DOHH2 (cell line): ENCODE results near the gene SUFU.

Experiments
- H3F3A ChIP-seq: fragments of 200-600 bp; sonication (generic), shearing (Covaris generic); 2 replicates; pipeline ENCODE4 v1.6.0; 2016; ENCODE audit warnings: antibody characterized with exemption, mild to moderate bottlenecking; ENCODE audit not compliant: control insufficient read depth, insufficient read depth
- H3K27ac ChIP-seq: fragments of 200-600 bp; sonication (generic); 2 replicates; pipeline ENCODE4 v1.5.1; 2014; ENCODE audit warnings: low read depth, mild to moderate bottlenecking, low read length, moderate library complexity
- H3K27me3 ChIP-seq: fragments of 200-600 bp; sonication (generic); 2 replicates; pipeline ENCODE4 v1.6.1; 2014; ENCODE audit warnings: mild to moderate bottlenecking, low read length, mixed read lengths; ENCODE audit not compliant: control insufficient read depth
- H3K36me3 ChIP-seq: fragments of 200-600 bp; sonication (generic); 2 replicates; pipeline ENCODE4 v1.6.1; 2014; ENCODE audit warnings: mild to moderate bottlenecking, low read length, moderate library complexity, mixed read lengths; ENCODE audit not compliant: control insufficient read depth
- H3K4me1 ChIP-seq: fragments of 200-600 bp; sonication (generic); 2 replicates; pipeline ENCODE4 v1.6.1; 2014; ENCODE audit warnings: mild to moderate bottlenecking, low read length, mixed read lengths; ENCODE audit not compliant: control insufficient read depth
- H3K4me2 ChIP-seq: fragments of 200-600 bp; sonication (generic); 2 replicates; pipeline ENCODE4 v1.6.0; 2014; ENCODE audit warnings: mild to moderate bottlenecking, low read length, moderate library complexity
- H3K4me3 ChIP-seq: fragments of 200-600 bp; sonication (generic); 2 replicates; pipeline ENCODE4 v1.5.1; 2014; ENCODE audit warnings: mild to moderate bottlenecking, low read length, mixed read lengths
- H3K79me2 ChIP-seq: fragments of 200-600 bp; sonication (generic); 2 replicates; pipeline ENCODE4 v1.6.1; 2014; ENCODE audit warnings: mild to moderate bottlenecking, low read length, mixed read lengths; ENCODE audit not compliant: control insufficient read depth
- H3K9me2 ChIP-seq: fragments of 200-600 bp; sonication (generic); replicated peaks from 2 replicates; pipeline ENCODE4 v1.6.1; 2014; ENCODE audit warnings: mild to moderate bottlenecking, low read length, mixed read lengths; ENCODE audit not compliant: control insufficient read depth
- H3K9me3 ChIP-seq: fragments of 200-600 bp; sonication (generic); 2 replicates; pipeline ENCODE4 v1.6.1; 2014; ENCODE audit warnings: antibody characterized with exemption, low read length, mixed read lengths; ENCODE audit not compliant: control insufficient read depth, insufficient read depth
- H4K20me1 ChIP-seq: fragments of 200-600 bp; sonication (generic); 2 replicates; pipeline ENCODE4 v1.6.0; 2014; ENCODE audit warnings: low read depth, mild to moderate bottlenecking, antibody characterized with exemption, low read length, moderate library complexity; ENCODE audit not compliant: control insufficient read depth, insufficient read depth
- EZH2phosphoT487 ChIP-seq: fragments of 200-600 bp; sonication (generic); IDR thresholded peaks from 2 replicates; pipeline ENCODE4 v1.6.1; 2017; ENCODE audit warnings: borderline replicate concordance, mild to moderate bottlenecking, antibody characterized with exemption, low read length, moderate library complexity, mixed read lengths
- TF ChIP-seq, protein P1 (sequence below): fragments of 200-600 bp; sonication (generic); IDR thresholded peaks from one replicate; pipeline ENCODE4 v1.5.1; 2014; ENCODE audit warnings: antibody characterized with exemption, mild to moderate bottlenecking, low read depth, low read length; ENCODE audit not compliant: poor library complexity, severe bottlenecking

The SUFU gene

DNA sequence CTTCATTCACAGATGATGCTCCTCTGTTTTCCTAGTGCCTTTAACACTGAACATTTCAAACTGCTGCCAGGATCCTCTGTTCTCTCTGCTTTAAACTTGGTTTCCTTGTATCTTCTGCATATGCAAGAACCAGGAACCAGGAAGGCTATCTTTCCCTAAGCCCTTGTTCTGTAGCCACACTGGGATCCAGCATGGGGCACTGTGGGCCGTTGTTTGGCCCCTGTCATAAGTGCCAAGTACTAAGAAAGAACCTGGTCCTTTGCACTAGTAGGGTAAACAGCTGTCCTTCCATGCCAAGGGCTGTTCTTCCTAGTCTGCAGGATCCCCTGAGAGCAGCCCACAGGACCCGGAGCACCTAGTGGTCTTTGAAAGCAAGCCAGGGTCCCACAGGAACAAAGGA lies 91.5 kb downstream of the SUFU start:
- Histone ChIP-seq H3K27ac (no peak overlapping the region), H3K4me1 (peaks cover 6% of the 10 kb centered on the region; the same call in 1 of the 2 replicates), H3F3A (no peaks in the 10 kb centered on the region), H3K36me3 (no peaks in the 10 kb centered on the region), H3K4me2 (no peak overlapping the region), H3K27me3 (no peaks in the 10 kb centered on the region), H4K20me1 (no peaks in the 10 kb centered on the region), H3K79me2 (no peaks in the 10 kb centered on the region), H3K9me3 (no peaks in the 10 kb centered on the region), H3K4me3 (no peak overlapping the region), H3K9me2 (no peaks in the 10 kb centered on the region)
- TF ChIP-seq EZH2phosphoT487, result no peak
- TF ChIP-seq, protein P1, sequence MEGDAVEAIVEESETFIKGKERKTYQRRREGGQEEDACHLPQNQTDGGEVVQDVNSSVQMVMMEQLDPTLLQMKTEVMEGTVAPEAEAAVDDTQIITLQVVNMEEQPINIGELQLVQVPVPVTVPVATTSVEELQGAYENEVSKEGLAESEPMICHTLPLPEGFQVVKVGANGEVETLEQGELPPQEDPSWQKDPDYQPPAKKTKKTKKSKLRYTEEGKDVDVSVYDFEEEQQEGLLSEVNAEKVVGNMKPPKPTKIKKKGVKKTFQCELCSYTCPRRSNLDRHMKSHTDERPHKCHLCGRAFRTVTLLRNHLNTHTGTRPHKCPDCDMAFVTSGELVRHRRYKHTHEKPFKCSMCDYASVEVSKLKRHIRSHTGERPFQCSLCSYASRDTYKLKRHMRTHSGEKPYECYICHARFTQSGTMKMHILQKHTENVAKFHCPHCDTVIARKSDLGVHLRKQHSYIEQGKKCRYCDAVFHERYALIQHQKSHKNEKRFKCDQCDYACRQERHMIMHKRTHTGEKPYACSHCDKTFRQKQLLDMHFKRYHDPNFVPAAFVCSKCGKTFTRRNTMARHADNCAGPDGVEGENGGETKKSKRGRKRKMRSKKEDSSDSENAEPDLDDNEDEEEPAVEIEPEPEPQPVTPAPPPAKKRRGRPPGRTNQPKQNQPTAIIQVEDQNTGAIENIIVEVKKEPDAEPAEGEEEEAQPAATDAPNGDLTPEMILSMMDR, result no peak

DNA sequence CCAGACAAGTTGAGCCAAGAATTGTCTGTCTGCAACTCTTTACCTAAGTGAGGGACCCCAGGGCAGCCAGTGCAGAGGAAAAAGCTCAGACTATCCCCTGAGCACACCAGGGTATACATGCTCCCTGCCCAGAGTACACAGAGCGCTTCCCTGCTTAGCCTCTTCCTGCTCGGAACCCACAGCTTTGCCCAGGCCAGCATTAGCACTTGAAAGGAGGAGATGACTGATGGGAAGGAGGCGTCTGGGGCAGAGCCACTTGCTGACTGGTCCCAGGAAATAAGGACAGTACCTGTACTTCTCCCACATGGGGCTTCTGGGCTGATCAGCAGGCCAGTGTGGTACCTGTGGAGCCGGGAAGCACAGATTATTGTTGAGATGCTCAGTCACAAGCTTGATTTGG lies 92.1 kb downstream of the SUFU start:
- Histone ChIP-seq H3K27ac (no peak overlapping the region), H3K9me3 (no peaks in the 10 kb centered on the region)

DNA sequence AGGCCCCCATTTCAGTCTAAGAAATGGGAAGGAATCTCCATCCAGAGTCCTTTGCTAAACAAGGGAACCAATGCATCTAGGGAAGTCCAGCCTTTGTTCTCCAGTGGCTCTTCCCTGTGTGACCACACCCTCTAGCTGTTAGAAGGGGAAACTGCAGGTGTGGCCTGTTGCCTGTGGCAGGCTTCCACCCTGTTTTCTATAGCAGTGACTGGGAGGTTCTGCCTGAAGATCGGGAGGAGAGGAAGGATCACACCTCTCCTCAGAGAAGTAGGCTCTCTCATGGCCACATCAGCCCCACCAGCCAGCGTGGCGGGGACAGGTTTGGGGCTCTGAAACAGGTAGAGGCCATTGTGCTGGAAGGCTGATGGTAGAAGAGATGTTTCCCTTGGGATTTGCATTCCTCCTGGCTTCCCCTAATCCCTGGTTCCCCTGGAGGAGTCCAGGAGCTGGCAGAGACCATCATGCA lies 92.8 kb downstream of the SUFU start:
- Histone ChIP-seq H4K20me1 (no peaks in the 10 kb centered on the region), H3K4me1 (peaks cover 6% of the 10 kb centered on the region; the same call in 1 of the 2 replicates)

More for the DNA sequence above, 92.1 kb downstream of the SUFU start:
- H3K4me1 ChIP-seq, result peaks cover 6% of the 10 kb centered on the region; the same call in 1 of the 2 replicates
- H3K27me3 ChIP-seq, result no peaks in the 10 kb centered on the region
- H3F3A ChIP-seq, result no peaks in the 10 kb centered on the region
- H3K36me3 ChIP-seq, result no peaks in the 10 kb centered on the region
- H3K79me2 ChIP-seq, result no peaks in the 10 kb centered on the region
- H4K20me1 ChIP-seq, result no peaks in the 10 kb centered on the region
- H3K9me2 ChIP-seq, result no peaks in the 10 kb centered on the region
- H3K4me2 ChIP-seq, result no peak overlapping the region
- no peak overlapping the region for H3K4me3 ChIP-seq
- TF ChIP-seq, protein P1, result no peak
- no peak for TF ChIP-seq EZH2phosphoT487

More for the DNA sequence above, 92.8 kb downstream of the SUFU start:
- Histone ChIP-seq H3K36me3 (no peaks in the 10 kb centered on the region), H3F3A (no peaks in the 10 kb centered on the region), H3K4me2 (no peak overlapping the region), H3K9me3 (no peaks in the 10 kb centered on the region), H3K9me2 (no peaks in the 10 kb centered on the region), H3K27ac (no peak overlapping the region), H3K4me3 (no peak overlapping the region), H3K79me2 (no peaks in the 10 kb centered on the region), H3K27me3 (no peaks in the 10 kb centered on the region)
- TF ChIP-seq, protein P1, result peak; percentile 90
- TF ChIP-seq EZH2phosphoT487, result no peak
